HG02642 (cell line): Measurements from ENCODE around the gene EME2.

Experiments used
- ATAC-seq: cut with Tn5 transposase; IDR thresholded peaks from one replicate; pipeline ENCODE4 v1.9.1; 2021; ENCODE audit warnings: mild to moderate bottlenecking; ENCODE audit not compliant: unreplicated experiment, poor library complexity

Gene EME2

DNA sequence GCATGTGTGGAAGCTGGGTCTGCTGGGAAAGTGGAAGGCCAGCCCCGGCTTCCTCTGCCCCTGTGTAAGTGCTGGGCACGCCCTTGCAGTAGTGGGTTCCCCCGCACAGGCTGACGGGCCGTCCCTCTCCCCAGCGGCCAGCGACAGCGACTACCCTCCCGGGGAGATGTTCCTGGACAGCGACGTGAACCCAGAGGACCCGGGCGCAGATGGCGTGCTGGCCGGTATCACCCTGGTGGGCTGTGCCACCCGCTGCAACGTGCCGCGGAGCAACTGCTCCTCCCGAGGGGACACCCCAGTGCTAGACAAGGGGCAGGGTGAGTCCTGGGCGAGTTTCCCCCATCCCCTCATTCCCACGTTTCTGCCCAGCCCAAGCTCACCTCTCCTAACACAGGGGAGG, 6.8 kb upstream of the EME2 start:
- ATAC-seq: no peak

DNA sequence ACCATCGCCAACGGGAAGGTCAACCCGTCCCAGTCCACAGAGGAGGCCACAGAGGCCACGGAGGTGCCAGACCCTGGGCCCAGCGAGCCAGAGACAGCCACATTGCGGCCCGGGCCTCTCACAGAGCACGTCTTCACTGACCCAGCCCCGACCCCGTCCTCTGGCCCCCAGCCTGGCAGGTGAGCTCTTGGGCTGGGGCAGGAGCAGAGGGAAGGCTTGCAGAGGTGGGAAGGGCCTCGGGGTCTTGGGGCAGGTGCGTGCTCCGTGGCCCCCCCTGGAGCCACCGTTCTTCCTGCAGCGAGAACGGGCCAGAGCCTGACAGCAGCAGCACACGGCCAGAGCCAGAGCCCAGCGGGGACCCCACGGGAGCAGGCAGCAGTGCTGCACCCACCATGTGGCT, 6.4 kb upstream of the EME2 start:
- ATAC-seq: no peak

DNA sequence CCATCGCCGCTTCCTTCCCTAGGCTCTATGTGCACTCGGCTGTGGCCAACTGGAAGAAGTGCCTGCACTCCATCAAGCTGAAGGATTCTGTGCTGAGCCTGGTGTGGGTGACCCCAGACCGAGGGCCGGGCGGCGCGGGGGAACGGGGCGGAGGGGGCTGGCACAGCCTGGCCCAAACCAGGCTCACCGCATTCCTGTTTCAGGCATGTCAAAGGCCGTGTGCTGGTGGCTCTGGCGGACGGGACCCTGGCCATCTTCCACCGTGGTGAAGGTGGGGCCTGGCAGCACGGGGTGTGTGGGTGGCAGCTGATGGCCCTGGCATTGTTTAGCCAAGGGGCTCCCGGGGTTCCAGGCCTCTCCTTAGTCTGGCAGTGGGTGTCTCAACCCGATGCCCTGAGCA, 5.9 kb upstream of the EME2 start:
- no peak for ATAC-seq

DNA sequence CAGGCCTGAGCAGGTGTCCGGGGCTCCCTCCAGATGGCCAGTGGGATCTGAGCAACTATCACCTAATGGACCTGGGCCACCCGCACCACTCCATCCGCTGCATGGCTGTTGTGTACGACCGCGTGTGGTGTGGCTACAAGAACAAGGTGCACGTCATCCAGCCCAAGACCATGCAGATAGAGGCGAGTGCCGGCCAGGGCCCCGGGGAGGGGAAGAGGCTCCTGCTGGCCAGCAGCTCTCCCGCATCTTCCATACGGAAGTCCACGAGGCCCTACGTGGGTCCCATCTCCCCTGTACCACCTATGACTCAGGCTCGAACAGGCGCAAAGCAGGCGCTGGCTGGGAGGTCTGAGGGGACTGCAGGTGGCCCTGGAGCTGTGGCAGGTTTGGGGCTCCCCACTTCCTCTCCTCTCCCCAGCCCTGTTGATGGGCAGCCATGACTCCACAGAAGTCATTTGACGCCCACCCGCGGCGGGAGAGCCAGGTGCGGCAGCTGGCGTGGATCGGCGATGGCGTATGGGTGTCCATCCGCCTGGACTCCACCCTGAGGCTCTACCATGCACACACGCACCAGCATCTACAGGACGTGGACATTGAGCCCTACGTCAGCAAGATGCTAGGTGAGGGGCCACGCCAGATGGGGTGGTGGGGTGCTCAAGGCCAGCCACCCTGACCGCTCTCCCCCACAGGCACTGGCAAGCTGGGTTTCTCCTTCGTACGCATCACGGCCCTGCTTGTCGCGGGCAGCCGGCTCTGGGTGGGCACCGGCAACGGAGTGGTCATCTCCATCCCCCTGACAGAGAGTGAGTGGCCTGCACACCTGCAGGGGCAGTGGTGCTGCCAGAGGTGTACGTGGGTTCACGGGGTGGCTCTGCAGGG, 5.3 kb upstream of the EME2 start:
- ATAC-seq: no peak

DNA sequence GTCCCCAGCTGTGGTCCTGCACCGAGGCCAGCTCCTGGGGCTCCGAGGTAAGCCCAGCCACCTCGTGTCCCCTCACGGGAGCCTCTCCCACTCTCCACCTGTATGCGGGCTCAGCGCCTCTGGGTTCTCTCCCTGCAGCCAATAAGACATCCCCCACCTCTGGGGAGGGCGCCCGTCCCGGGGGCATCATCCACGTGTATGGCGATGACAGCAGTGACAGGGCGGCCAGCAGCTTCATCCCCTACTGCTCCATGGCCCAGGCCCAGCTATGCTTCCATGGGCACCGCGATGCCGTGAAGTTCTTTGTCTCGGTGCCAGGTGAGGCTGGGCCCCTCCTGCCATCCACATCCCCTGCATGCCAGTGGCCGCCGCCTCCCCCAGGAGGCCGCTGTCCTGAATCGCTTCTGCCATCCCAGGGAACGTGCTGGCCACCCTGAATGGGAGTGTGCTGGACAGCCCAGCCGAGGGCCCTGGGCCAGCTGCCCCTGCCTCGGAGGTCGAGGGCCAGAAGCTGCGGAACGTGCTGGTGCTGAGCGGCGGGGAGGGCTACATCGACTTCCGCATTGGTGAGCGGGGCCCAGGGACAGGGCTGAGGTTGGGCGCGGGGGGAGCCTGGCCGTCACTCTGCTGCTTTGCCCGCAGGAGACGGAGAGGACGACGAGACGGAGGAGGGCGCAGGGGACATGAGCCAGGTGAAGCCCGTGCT, 4.4 kb upstream of the EME2 start:
- ATAC-seq: no peak

DNA sequence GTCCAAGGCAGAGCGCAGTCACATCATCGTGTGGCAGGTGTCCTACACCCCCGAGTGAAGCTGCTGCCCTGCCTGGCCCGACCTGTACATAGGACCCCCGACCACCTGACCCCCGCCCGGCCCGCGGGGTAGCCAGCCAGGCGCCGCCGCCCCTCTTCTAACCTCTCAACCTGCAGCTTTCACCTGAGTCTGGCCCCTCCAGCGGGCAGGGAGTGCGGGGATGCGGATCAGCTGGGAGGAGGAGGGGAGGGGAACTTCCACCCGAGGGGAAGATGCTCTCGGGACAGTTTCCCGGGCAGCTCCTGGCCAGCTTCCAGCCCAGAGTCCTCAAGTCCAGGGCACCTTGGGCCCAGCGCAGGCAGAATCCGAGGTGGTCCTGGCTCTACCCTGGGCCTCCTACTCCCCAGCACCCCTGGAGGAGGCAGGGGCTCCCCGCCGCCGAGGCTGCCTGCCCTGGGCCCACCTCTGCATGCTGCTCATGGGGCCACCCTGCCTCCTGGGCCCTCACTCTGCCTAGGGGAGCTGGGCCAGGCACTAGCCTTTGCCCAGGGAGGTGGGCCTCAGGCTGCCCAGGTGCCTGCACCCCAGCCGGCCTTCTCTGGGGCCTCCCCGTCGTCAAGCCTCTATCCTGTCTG, 3.7 kb upstream of the EME2 start:
- ATAC-seq: no peak

DNA sequence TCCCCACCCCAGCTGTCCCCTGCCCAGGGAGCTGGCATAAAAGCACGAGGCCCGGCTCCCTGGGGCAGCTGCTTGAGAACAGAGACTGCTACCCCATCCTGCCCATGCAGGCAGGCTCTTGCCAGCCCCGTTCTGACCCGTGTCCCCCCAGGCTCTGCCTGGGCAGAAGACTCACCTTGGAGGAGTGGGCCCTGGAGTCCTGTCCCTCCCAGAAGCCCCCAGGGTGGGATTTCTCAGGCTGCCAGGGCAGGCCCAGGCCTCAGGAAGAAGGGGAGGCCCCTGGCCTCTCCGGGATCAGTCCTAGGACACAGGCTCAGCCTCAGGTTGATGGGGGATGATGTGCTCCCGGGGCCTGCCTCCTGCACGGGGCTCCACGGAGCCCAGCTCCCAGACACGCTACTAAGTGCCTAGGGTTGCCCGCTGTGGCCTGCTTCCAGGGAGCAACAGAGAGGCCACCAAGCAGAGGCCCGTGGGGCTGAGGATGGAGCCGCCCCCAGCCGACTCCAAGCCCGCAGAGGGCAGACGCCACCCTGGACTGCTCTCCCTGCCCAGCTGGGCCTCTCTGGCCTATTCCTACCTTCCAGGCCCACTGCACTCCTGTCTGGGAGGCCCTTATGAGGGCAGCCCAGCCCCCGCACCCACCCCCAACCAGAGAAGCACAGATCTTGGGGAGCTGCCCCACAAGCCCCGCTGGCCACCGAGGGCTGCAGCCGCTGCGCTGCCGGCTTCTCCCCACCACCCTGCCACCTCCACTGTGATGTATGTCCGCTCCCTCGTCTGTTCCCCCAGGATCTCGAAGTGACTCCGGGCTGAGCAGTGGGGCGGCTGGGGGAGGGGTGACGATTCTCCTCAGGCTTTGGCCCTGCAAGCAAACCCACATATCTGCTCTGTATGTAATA, 3.0 kb upstream of the EME2 start:
- no peak for ATAC-seq

DNA sequence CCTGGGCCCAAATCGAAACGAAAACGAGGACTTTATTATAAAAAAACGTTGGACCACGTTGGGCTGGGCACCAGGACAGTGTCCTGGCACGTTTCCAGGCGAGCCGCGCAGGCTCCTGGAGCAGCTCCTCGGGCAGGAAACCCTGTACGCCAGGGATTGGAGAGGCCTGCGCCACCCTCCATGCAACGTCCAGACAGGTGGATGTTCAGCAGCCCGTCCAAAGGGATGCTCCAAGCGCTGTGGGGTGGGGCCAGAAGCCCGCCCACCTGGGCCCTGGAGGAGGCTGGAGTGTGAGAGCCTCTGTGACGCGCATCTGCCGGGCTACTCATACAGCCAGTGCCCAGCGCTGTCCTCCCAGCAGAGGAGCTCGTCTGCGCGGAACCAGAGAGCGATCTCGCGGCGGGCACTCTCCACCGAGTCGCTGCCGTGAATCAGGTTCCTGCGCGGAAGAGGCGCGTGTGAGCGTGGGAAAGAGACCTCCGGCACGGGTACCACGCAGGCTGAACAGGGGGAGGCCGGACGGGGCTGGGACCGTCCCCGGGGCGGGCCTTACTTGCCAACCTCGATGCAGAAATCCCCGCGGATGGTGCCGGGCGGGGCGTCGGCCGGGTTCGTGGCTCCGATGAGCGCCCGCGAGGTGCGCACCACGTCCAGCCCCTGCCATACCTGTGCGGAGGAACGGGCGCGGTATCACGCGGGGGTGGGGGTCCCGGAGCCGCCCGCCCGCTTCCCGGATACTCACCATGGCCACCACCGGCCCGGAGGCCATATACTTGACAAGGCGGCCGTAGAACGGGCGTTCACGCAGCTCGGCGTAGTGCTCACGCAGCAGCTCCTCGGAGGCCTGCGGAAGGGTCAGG, 2.1 kb upstream of the EME2 start:
- ATAC-seq: no peak

DNA sequence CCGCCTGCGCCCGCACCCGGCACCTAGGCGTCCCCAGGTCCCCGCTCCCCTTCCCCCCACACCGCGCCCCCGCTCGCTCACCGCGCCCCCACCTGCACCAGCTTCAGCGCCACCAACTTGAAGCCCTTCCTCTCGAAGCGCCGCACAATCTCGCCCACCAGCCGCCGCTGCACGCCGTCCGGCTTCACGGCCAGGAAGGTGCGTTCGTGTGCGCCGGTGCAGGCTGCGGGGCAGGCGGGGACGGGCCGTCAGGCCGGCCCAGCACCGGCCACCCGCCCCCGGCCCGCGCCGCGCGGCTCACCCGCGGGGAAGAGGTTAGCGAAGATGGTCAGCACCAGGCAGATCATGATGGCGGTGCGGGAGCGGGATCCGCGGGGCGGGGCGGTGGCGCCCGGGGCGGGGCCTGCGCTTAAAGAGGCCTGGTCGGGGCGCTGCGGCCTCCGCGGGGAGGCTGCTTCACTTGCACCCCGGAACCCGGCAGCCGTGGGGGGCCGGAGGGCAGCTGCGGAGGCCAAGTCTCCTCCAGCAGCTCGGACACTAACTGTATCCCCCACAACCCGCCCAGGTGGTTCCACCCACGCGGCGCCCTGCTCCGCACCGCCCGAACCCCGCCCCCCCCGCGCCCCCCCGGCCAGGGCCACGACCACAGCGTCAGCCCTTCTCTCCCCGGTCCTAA, 1.3 kb upstream of the EME2 start, which contains the start of gene NME3:
Gene NME3 (minus strand): TSS at position 356 of the 676 bp plus-strand sequence. CDS start 9 bp downstream, at position 347.
- ATAC-seq: peak; percentile 32

DNA sequence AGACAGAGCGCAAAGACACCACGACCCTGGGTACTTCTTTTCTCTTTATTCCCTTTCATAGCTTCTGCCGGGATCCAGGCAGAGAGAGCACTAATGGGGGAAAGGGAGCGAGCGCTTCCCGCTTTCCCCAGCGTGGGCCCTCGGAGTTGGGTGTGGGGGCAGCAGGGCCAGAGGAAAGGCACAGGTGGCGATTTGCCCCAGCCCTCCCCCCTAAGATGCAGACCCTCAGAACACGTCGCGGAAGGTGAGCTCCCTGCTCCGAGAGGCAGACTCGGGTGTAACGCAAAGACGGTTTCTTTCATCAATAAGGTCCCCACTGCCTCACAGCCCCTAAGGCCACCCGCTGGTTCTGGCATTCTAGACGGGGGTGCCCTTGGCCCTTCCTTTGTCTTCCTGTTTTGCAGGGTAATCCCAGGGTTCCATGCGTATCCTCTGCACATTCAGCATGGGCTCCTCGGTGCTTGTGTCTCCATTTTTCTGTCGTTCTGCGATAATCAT, 697 bp upstream of the EME2 start:
- no peak for ATAC-seq

DNA sequence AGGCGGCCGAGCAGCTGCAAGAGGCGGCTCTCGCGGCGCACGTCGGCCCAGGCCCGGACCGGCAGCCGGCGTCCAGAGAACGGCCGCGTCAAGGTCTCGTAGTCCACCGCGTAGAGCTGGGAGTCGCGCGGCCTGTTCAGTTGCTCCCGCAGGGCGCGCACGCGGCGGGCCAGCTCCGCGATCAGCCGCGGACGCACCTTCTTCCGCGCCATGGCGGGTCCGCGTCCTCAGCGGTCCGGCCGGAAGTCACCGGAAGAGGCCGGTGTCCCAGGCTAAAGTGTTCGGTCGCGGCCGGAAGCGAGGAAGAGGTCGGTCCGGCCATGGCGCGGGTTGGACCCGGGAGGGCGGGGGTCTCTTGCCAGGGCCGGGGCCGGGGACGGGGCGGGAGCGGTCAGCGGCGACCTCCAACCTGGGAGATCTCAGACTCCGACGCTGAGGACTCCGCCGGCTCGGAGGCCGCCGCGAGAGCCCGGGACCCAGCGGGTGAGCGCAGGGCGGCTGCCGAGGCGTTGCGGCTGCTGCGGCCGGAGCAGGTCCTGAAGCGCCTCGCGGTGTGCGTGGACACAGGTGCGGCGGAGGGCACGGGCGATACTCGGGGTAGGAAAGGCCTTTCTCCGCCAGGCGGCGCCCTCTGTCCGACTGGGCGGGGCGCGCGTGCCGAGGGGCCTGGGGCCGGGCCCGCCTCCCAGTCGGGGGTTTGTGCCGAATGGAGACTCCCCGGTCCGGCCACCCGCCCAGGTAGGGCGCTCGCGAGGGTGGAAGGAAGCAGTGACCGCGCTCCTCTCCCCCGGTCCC, 495 bp downstream of the EME2 start, which contains the start of gene MRPS34:
Gene MRPS34 (minus strand): TSS at position 227 of the 795 bp plus-strand sequence. CDS start 15 bp downstream, at position 212.
- peak; percentile 48 for ATAC-seq

DNA sequence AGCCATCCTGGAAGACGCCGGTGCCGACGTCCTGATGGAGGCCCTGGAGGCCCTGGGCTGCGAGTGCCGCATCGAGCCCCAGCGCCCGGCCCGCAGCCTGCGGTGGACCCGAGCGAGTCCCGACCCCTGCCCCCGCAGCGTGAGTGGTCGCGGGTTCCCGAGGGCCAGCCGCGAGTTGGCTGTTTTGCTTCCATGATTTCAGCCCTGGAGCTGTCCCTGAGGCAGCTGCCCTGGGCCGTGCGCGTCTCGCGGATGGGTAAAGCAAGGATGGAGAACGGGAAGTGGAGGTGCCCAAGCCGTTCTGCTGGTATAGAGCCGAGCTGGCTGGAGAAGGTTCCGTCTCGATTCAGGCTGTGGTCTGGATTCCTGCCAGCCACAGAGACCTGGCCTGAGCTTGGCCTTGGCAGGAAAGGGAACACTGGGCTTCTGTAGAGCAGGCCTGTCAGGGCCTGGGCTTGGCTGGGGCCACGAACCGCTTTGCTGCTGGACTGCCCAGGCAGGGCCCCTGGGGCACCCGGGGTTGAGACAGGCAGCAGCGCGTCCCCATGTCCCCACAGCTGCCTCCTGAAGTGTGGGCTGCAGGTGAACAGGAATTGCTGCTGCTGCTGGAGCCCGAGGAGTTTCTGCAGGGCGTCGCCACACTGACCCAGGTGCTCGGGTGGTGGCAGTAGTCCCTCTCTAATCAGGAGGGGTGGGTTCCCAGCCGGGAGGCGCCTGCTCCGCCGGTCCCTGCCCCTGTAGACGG, 1.3 kb downstream of the EME2 start:
- no peak for ATAC-seq

DNA sequence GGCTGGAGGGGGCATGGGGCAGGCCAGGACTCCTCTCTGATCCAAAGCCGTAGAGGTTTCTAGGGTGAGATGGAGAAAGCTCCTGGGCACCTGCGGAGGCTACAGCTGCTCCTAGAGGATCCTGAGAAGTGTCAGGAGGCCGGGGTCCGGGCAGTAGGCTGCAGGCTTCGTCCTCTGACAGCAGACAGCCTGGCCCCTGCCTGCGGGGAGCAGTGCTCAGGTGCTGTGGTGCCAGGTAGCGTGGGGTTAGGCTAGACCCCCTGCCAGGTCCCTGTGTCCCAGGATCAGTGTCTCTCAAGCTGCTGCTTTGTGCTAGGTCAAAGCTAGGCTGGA, 1.8 kb downstream of the EME2 start:
- ATAC-seq: no peak

DNA sequence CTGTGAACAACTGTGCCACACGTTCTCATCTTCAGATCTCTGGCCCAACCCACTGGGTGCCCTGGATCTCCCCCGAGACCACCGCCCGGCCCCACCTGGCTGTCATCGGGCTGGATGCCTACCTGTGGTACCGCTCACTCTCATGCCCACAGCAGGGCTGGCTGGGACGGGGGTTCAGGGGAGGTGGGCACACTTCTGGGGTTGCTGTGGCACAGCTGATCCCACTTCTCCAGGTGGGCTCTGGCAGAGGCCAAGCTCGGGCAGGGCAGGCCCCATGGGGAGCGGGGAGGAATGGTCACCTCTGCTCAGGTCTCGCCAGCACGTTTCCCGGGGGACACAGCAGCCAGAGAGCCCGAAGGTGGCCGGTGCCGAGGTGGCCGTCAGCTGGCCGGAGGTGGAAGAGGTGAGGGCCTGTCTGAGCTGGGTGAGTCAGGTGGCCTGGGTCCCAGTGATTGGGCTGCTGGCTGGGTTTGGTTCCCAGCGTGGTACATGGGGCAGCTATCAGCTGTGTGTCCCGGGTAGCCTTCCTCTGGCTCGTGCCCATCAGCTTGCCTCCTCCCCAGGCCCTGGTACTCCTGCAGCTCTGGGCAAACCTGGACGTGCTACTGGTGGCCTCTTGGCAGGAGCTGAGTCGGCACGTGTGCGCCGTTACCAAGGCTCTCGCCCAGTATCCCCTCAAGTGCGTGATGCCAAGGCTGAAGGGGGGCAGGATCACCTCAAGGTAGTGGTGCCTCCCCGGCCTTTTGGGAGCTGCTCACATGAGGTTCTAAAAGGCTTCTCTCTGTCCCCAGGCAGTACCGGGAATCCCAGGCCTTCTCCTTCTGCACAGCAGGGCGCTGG, 2.6 kb downstream of the EME2 start:
- ATAC-seq: no peak

DNA sequence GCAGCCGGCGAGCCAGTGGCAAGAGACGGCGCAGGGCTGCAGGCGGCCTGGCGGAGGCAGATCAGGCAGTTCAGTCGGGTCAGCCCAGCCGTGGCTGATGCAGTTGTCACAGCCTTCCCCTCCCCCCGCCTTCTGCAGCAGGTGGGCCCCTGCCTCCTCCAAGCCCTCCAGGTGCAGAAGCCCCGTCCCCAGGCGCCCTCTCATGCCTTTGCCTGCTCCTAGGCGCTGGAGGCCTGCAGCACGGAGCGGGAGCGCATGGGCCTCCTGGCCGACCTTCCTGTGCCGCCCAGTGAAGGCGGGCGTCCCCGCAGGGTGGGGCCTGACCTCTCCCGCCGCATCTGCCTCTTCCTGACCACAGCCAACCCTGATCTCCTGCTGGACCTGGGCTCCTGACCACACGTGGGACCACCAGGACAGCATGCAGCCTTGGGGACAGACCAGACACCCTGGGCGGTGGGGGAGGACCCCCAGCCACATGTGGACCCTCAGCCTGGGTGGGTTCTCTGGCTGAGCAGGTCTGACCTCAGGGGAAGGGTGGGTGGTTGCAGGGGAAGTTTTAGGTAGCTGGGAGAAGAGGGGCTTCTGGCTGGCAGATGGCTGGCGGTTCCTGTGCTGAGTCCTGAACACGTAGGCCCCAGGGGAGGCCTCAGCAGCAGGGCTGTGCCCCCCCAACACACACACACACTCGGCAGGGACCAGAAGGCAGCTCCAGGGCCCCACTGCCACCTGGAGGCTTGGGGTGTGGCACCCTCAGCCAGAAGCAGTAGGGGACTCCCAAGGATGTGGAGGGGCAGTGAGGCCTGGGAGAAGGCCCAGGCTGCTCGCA, 3.4 kb downstream of the EME2 start:
- no peak for ATAC-seq

DNA sequence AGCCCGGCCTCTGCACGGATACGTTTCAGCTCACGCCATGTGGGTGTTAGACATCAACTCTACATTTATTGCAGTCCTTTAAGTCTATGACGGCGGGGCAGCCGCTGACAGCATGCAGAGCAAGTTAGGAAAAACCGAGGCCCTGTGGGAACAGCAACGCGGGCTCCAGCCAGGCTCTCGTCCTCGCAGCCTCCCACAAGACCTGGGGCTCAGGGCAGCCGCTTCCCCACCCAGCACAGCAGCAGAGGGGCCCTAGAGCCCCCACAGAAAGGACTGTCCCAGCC, 4.0 kb downstream of the EME2 start:
- no peak for ATAC-seq
